B cell (primary cell): ENCODE results near the gene CTSH.

ENCODE experiments used
- EZH2 ChIP-seq: IDR thresholded peaks from 2 replicates; pipeline ENCODE4 v1.6.1; 2012; ENCODE audit warnings: borderline replicate concordance, low read depth, mild to moderate bottlenecking, moderate library complexity, low read length; ENCODE audit not compliant: insufficient read depth, poor library complexity, severe bottlenecking
- TF ChIP-seq, protein P1 (sequence below): fragments of 200-600 bp; IDR thresholded peaks from one replicate; pipeline ENCODE4 v1.8.0; 2022; ENCODE audit warnings: antibody characterized with exemption, mild to moderate bottlenecking

DNA sequence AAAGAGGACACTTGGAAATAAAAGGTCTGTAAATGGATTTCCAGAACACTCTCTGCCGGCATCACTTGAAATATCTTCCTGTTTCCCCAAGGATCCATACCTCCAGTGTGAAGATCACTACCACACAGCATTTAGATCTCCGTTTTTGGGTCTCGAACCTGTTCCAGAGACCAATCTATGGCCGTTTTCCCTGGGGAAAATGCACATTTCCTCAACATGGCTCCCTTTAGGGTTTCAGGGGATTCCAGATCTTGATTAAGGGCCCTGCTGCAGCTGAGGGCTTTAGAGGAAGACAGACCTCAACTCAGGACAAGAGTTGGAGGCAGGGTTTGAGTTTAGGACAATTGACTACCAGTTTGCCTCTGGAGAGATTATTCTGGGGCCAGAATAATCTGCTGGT is 2.1 kb downstream of the CTSH start:
- TF ChIP-seq, protein P1, sequence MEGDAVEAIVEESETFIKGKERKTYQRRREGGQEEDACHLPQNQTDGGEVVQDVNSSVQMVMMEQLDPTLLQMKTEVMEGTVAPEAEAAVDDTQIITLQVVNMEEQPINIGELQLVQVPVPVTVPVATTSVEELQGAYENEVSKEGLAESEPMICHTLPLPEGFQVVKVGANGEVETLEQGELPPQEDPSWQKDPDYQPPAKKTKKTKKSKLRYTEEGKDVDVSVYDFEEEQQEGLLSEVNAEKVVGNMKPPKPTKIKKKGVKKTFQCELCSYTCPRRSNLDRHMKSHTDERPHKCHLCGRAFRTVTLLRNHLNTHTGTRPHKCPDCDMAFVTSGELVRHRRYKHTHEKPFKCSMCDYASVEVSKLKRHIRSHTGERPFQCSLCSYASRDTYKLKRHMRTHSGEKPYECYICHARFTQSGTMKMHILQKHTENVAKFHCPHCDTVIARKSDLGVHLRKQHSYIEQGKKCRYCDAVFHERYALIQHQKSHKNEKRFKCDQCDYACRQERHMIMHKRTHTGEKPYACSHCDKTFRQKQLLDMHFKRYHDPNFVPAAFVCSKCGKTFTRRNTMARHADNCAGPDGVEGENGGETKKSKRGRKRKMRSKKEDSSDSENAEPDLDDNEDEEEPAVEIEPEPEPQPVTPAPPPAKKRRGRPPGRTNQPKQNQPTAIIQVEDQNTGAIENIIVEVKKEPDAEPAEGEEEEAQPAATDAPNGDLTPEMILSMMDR = no peak
- no peak for TF ChIP-seq EZH2
